GM21381 (cell line): ENCODE data around the gene PPP2R5C.

Experiments
- ATAC-seq: cut with Tn5 transposase; IDR thresholded peaks from one replicate; pipeline ENCODE4 v1.9.1; 2021; ENCODE audit warnings: mild to moderate bottlenecking, moderate library complexity; ENCODE audit not compliant: unreplicated experiment

Gene PPP2R5C

DNA sequence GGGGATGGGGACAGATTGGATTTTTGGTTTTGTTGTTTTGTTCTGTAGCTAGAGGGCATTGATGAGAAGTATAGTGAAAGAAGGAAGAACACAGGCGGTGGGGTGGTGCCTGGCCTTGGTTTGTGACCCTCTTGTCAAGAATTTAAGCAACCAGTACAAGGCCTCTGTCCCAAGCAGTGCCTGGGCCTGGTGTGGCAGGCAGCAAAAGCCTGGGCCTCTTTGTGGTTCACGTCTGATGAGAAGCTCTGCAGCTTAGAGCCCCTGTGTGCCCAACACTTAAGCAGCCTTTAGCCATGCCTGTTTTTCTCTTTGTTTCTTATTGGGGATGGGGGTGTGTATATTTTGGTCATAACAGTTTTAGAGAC lies 98.0 kb downstream of the PPP2R5C start:
- no peak for ATAC-seq

DNA sequence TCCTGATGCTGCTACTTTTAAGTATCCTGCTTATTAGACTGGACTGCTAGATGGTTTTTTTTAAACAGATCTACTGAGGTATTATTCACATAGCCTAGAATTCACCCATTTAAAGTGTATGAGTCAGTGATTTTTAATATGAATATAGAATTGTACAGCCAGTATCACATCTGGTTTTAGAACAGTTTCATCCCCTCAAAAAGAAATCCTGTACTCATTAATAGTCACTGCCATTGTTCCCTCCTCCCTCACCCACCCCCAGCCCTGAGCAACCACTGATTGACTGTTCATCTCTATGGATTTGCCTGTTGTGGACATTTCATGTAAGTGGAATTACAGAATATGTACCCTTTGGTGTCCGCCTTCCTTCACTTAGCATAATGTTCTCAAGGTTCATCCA lies 98.4 kb downstream of the PPP2R5C start:
- ATAC-seq, result no peak

DNA sequence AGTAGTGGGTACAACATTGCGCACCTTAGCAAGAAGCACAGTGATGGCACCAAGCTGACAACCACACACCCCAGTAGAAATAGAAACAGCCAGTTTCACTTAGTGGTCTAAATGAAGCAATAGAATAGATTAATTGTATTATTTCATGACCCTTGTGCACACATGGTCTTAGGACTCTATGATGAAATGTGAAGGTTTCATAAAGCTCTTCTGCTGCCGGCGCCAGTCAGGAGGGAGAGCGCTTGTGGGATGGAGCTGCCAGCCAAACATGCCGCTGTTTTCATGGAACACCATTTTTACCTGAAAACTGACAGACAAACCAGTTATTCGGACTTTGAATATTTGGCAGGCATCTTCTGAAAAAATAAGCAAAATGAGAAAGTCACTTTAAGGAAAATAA lies 100.0 kb downstream of the PPP2R5C start:
- no peak for ATAC-seq

DNA sequence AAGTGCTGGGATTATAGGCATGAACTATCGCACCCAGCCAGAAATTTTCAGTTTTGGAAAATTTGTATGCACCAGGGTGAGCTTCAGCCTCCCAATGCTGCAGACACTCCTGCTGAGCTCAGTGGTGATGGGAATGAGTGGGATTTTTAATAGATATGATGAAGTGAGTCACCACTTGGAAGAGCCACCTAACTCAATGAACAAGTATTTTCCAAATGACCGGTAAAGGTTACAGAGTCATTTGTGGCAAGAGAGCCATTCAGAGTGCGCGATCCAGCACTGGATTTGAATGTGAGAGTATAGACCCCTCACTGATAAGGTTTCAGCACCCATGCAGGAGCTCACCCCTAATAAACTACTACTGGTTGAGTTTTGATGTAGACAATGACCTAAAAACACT lies 100.7 kb downstream of the PPP2R5C start:
- no peak for ATAC-seq

DNA sequence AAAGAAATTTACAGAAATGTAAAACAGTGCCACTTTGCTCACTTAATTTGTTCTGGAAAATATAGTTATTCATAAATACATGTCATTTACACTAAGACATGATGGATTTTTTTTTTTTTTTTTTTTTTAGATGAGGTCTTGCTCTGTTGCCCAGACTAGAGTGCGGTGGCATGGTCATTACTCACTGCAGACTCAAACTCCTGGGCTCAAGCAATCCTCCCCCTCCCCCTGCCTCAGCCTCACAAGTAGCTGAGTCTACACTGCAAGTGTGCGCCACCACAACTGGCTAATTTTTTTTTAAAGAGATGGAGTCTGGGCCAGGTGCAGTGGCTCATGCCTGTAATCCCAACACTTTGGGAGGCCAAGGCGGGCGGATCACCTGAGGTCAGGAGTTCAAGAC lies 101.2 kb downstream of the PPP2R5C start:
- no peak for ATAC-seq

- no peak for ATAC-seq
Measured at GRCh38 chr14:101865288-101865687, 103.8 kb downstream of the PPP2R5C start.

- no peak for ATAC-seq
Measured at GRCh38 chr14:101867854-101868253, 106.3 kb downstream of the PPP2R5C start.

GRCh38 chr14:101869217-101869616 lies 107.7 kb downstream of the PPP2R5C start:
- no peak for ATAC-seq

- no peak for ATAC-seq
Measured at GRCh38 chr14:101870273-101870939, 108.9 kb downstream of the PPP2R5C start.

DNA sequence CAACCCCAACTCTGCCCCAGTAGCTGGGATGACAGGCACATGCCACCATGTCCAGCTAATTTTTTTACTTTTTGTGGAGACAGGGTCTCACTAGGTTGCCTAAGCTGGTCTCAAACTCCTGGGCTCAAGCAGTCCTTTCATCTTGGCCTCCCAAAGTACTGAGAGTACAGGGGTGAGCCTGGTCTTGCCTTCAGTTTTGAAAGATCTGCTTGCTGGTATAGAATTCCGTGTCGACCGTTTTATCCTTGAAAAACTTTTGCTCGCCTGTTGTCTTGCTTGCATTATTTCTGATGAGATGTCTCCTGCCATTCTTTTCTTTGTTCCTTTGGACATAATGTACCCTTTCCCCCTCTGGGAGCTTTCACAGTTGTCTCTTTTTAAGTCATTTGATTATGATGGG lies 110.8 kb downstream of the PPP2R5C start:
- no peak for ATAC-seq

- no peak for ATAC-seq
Measured at GRCh38 chr14:101873076-101873825, 111.7 kb downstream of the PPP2R5C start.

GRCh38 chr14:101873991-101874390 lies 112.5 kb downstream of the PPP2R5C start:
- ATAC-seq, result no peak

- no peak for ATAC-seq
Measured at GRCh38 chr14:101875041-101875726, 113.7 kb downstream of the PPP2R5C start.

- peak; percentile 33 for ATAC-seq
Measured at GRCh38 chr14:101875727-101876554, 114.4 kb downstream of the PPP2R5C start.

- ATAC-seq, result peak; percentile 81
Measured at GRCh38 chr14:101876555-101876938, 115.0 kb downstream of the PPP2R5C start.

- ATAC-seq, result no peak
Measured at GRCh38 chr14:101877766-101878165, 116.3 kb downstream of the PPP2R5C start.

GRCh38 chr14:101878211-101878821 lies 116.8 kb downstream of the PPP2R5C start:
- no peak for ATAC-seq

DNA sequence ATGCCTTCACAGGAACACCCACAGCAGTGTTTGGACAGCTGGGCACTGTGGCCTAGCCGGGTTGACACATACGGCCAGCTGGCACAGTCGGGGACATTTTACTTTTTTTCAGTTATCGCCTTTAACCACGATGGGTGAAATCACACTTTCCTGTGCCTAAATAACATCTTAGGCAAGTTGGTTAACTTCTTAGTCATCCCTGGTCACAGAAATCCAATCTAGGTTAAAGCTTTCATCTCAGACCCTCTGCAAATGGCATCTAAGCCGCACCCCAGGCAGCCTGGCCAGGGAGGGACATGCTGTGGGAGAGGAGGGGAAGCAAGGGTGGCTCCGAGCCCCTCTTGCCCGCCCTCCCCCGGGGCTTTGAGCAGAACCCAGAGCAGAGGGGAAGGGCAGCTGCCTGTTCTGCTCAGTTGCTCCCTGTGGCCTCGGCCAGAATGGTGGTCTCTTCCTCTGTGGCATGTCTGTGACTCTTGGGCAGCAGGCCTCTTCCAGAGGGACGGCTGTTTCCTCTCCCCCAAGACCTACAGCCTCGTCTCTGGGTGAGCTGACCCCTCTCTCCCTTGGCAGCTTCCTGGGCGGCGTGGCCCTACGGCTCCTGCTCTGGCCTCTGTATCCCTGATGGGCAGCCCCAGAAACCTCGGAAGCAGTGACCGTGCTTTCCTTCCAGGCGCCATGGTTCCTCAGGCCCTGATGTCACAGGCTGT lies 117.5 kb downstream of the PPP2R5C start:
- ATAC-seq, result no peak

DNA sequence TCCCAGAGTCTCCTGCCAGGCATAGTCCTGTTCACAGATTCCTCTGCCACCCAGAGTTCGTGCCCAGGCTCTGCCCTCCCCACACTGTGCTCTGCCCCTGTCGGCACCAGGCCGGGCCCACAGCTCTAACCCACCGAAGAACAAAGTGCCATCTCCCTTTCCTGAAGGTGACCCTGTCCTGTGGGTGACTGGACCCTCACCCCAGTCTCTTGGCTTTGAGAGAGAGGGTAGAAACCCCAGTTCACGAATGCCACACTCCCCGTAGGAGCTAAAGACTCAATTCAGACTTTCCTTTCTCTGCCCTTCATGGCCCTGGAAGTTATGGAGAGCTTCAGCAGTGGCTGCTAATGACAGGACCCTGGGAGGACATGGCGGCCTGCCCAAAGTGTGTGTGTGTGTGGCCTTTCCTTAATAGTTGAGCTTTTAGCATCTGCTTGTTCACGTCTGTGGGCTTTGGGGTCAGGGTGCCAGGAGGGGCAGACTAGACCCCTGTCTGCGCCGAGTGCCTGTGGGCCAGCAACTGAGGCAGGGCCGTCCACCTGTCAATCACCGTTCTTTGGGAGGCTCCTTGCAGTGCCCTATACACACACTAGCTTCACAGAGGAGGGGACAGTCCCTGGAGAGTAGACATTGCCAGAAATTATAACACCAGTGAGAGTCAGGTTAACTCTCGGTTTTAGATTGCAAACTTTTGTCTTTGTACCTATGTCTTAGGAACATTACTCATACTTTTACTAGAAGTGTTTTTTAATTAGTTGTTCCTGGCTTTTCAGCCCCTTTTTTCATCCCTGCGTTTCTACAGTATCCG lies 118.2 kb downstream of the PPP2R5C start:
- no peak for ATAC-seq
